ENCODE data around the gene CTSZ.

DNA sequence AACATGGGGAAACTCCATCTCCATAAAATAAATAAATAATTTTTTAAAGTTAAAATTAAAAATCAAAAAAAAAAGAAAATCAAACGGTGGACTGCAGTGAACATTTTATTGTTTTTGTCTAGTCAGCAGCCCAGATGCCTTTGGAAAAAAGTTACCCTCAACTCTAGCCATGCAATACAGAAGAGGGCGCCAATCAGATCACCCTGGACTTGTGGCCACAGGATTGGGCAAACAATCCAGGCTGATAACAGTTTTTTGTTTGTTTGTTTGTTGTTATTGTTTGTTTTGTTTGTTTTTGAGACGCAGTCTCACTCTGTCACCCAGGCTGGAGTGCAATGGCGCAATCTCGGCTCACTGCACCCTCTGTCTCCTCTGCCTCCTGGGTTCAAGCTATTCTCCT lies 56.5 kb downstream of the CTSZ start:
- TF ChIP-seq, protein P1, sequence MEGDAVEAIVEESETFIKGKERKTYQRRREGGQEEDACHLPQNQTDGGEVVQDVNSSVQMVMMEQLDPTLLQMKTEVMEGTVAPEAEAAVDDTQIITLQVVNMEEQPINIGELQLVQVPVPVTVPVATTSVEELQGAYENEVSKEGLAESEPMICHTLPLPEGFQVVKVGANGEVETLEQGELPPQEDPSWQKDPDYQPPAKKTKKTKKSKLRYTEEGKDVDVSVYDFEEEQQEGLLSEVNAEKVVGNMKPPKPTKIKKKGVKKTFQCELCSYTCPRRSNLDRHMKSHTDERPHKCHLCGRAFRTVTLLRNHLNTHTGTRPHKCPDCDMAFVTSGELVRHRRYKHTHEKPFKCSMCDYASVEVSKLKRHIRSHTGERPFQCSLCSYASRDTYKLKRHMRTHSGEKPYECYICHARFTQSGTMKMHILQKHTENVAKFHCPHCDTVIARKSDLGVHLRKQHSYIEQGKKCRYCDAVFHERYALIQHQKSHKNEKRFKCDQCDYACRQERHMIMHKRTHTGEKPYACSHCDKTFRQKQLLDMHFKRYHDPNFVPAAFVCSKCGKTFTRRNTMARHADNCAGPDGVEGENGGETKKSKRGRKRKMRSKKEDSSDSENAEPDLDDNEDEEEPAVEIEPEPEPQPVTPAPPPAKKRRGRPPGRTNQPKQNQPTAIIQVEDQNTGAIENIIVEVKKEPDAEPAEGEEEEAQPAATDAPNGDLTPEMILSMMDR (IDR thresholded peaks at IDR 0.05): peak; percentile 12
- TF ChIP-seq EZH2phosphoT487 (IDR thresholded peaks at IDR 0.05) (no peak), EZH2 (IDR thresholded peaks at IDR 0.05) (no peak)
